AG09309 (cell line): ENCODE results near the gene ELMO1.

ENCODE experiments used
- DNase-seq: peaks from one replicate; pipeline ENCODE4 v3.0.0-alpha.2; 2010; ENCODE audit warnings: low read depth
- H3K4me3 ChIP-seq: 2 replicates; pipeline ENCODE4 v1.5.1; 2011; ENCODE audit warnings: mild to moderate bottlenecking, low read depth, low read length, moderate library complexity; ENCODE audit not compliant: control insufficient read depth
- TF ChIP-seq, protein P1 (sequence below): IDR thresholded peaks from 2 replicates; pipeline ENCODE4 v1.5.1; 2011; ENCODE audit warnings: mild to moderate bottlenecking, low read depth, low read length, inconsistent platforms; ENCODE audit not compliant: insufficient read depth, control insufficient read depth; ENCODE audit errors: missing control alignments

ELMO1 gene

GRCh38 chr7:36910859-36911258 is 537.8 kb downstream of the ELMO1 start:
- H3K4me3 ChIP-seq, result no peak overlapping the region
- TF ChIP-seq, protein P1, sequence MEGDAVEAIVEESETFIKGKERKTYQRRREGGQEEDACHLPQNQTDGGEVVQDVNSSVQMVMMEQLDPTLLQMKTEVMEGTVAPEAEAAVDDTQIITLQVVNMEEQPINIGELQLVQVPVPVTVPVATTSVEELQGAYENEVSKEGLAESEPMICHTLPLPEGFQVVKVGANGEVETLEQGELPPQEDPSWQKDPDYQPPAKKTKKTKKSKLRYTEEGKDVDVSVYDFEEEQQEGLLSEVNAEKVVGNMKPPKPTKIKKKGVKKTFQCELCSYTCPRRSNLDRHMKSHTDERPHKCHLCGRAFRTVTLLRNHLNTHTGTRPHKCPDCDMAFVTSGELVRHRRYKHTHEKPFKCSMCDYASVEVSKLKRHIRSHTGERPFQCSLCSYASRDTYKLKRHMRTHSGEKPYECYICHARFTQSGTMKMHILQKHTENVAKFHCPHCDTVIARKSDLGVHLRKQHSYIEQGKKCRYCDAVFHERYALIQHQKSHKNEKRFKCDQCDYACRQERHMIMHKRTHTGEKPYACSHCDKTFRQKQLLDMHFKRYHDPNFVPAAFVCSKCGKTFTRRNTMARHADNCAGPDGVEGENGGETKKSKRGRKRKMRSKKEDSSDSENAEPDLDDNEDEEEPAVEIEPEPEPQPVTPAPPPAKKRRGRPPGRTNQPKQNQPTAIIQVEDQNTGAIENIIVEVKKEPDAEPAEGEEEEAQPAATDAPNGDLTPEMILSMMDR, result no peak
- DNase-seq, result no peak

GRCh38 chr7:36910401-36910800 is 538.3 kb downstream of the ELMO1 start:
- H3K4me3 ChIP-seq, result no peak overlapping the region
- no peak for DNase-seq
- TF ChIP-seq, protein P1, result no peak

GRCh38 chr7:36906956-36907635 is 541.6 kb downstream of the ELMO1 start:
- no peak overlapping the region for H3K4me3 ChIP-seq
- TF ChIP-seq, protein P1, result no peak
- no peak for DNase-seq

GRCh38 chr7:36906448-36906847 is 542.2 kb downstream of the ELMO1 start:
- TF ChIP-seq, protein P1, result no peak
- H3K4me3 ChIP-seq, result no peak overlapping the region
- DNase-seq, result no peak

DNA sequence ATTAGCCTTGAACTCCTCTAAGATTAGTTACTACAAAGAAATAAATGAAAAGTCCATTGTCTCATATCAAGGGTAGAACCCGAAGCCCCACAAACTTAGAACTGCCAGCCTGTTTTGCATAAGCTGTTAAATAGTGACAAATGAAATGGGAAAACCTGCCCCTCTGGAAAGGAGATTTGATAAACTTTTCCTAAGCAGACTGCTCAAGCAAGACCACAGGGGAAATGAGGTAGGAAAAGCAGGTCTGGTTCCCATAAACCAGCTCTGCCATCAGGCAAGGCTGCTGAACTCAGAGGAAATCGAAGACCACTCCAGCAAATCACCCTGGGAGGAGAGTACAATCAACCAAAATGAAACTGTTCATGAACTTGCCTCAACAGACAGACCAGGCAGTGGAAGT is 542.8 kb downstream of the ELMO1 start:
- no peak for DNase-seq
- TF ChIP-seq, protein P1, result no peak
- no peak overlapping the region for H3K4me3 ChIP-seq

DNA sequence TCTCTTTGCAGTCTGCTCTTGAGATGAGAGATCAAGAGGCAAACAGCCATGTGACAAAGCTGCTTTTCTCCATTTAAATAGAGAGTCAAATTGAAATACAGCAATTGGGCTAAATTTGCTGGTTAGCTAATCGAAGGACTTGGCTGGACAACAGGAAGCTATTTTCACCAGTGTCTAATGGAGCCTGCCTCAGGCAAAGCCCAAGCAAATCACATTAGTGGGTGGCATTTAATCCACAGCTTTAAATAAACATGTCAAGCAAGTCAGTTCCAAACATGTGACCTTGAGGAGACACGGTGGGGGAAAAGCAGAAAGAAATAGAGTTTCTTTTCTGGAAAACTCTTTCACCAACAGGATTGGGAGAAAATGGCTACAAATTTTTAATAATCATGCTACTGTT is 543.9 kb downstream of the ELMO1 start:
- TF ChIP-seq, protein P1, result no peak
- DNase-seq, result no peak
- no peak overlapping the region for H3K4me3 ChIP-seq

DNA sequence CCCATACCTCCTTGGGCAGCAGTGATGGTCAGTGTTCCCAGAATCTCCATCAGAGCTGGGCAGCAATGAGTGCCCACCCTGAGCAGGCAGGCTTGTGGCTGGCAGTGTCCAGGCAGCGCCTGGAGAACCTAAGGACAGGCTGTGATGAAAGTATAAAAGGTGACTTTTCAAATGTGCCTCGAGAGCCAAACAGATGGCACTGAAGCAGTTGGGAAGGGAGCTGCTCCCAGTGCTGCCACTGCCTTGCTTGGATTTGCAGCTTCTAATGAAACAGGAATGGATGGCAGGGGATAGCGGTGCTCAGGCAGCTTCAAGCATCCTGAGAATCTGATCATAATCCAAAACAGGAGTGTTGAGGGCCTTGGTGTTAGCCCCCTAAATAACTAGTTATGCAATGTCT is 544.6 kb downstream of the ELMO1 start:
- no peak overlapping the region for H3K4me3 ChIP-seq
- TF ChIP-seq, protein P1, result no peak
- DNase-seq, result no peak
